ENCODE measurements around the gene DMD. TPM values are rescaled to one million over a fixed set of nuclear protein-coding genes. Genes with fewer than 3 reads are reported as not detected.

Gene DMD
- total RNA-seq, 2 experiments from 2014 or later: 0.20 to 0.47 TPM

- intact Hi-C loops (cut with DNase I, micrococcal nuclease): no loop called here
- Mint-ChIP-seq H3K4me3 (no peak overlapping the region), H3K36me3 (ENCODE audit: low read depth) (no peaks in the 10 kb centered on the region), H3K27ac (no peak overlapping the region), H3K9me3 (no peaks in the 10 kb centered on the region), H3K4me1 (ENCODE audit: low read depth) (no peaks in the 10 kb centered on the region), H3K27me3 (no peaks in the 10 kb centered on the region)
- TF ChIP-seq CTCF (IDR thresholded peaks at IDR 0.05): no peak
- no peak for ATAC-seq (ENCODE audit: poor library complexity)
- ChIA-PET POLR2A (no interaction called here), CTCF (no interaction called here)
- Histone ChIP-seq H3K4me3 (ENCODE audit: low read length) (no peak overlapping the region), H3K27ac (ENCODE audit: low read depth in 1 of 2, low read length in 2 of 2) (no peak overlapping the region), H3K4me1 (ENCODE audit: insufficient read depth, low read length) (no peaks in the 10 kb centered on the region), H3K36me3 (ENCODE audit: insufficient read depth, low read length) (no peaks in the 10 kb centered on the region), H3K27me3 (ENCODE audit: control insufficient read depth in 1 of 2, insufficient read depth in 2 of 2, low read length in 2 of 2) (no peaks in the 10 kb centered on the region), H3K9me3 (ENCODE audit: control insufficient read depth in 1 of 2, insufficient read depth in 1 of 2, low read length in 2 of 2) (peaks cover 0 to 4% of the 10 kb centered on the region in 2 experiments)
- no peak for DNase-seq
Observed at GRCh38 chrX:32576885-32577284, 634.5 kb downstream of the DMD start.

- Mint-ChIP-seq H3K36me3 (ENCODE audit: low read depth) (no peaks in the 10 kb centered on the region), H3K4me1 (ENCODE audit: low read depth) (no peaks in the 10 kb centered on the region), H3K4me3 (no peak overlapping the region), H3K27me3 (no peaks in the 10 kb centered on the region), H3K9me3 (no peaks in the 10 kb centered on the region), H3K27ac (no peak overlapping the region)
- ChIA-PET POLR2A (no interaction called here), CTCF (no interaction called here)
- Histone ChIP-seq H3K4me3 (ENCODE audit: low read length) (no peak overlapping the region), H3K4me1 (ENCODE audit: insufficient read depth, low read length) (no peaks in the 10 kb centered on the region), H3K27ac (ENCODE audit: low read depth in 1 of 2, low read length in 2 of 2) (no peak overlapping the region), H3K9me3 (ENCODE audit: control insufficient read depth in 1 of 2, insufficient read depth in 1 of 2, low read length in 2 of 2) (no peaks in the 10 kb centered on the region), H3K36me3 (ENCODE audit: insufficient read depth, low read length) (no peaks in the 10 kb centered on the region), H3K27me3 (ENCODE audit: control insufficient read depth in 1 of 2, insufficient read depth in 2 of 2, low read length in 2 of 2) (no peaks in the 10 kb centered on the region)
- intact Hi-C loops (cut with DNase I, micrococcal nuclease): no loop called here
- no peak for ATAC-seq (ENCODE audit: poor library complexity)
- no peak for DNase-seq
- no peak for TF ChIP-seq CTCF (IDR thresholded peaks at IDR 0.05)
Observed at GRCh38 chrX:32572644-32573043, 638.7 kb downstream of the DMD start.

GRCh38 chrX:32571579-32571978 lies 639.8 kb downstream of the DMD start:
- POLR2A ChIA-PET: no interaction called here
- Mint-ChIP-seq H3K9me3 (no peaks in the 10 kb centered on the region), H3K27ac (no peak overlapping the region), H3K27me3 (no peaks in the 10 kb centered on the region), H3K4me3 (no peak overlapping the region), H3K4me1 (ENCODE audit: low read depth) (no peaks in the 10 kb centered on the region), H3K36me3 (ENCODE audit: low read depth) (no peaks in the 10 kb centered on the region)
- H3K27me3 ChIP-seq (ENCODE audit: control insufficient read depth in 1 of 2, insufficient read depth in 2 of 2, low read length in 2 of 2): no peaks in the 10 kb centered on the region
- intact Hi-C loops (cut with DNase I, micrococcal nuclease): no loop called here
- CTCF ChIA-PET: no interaction called here
- H3K4me1 ChIP-seq (ENCODE audit: insufficient read depth, low read length): no peaks in the 10 kb centered on the region
- no peak for TF ChIP-seq CTCF (IDR thresholded peaks at IDR 0.05)
- DNase-seq: no peak
- H3K4me3 ChIP-seq (ENCODE audit: low read length): no peak overlapping the region
- H3K36me3 ChIP-seq (ENCODE audit: insufficient read depth, low read length): no peaks in the 10 kb centered on the region
- H3K9me3 ChIP-seq (ENCODE audit: control insufficient read depth in 1 of 2, insufficient read depth in 1 of 2, low read length in 2 of 2): no peaks in the 10 kb centered on the region
- ATAC-seq (ENCODE audit: poor library complexity): no peak
- no peak overlapping the region for H3K27ac ChIP-seq (ENCODE audit: low read depth in 1 of 2, low read length in 2 of 2)

All from CD4-positive, alpha-beta T cell (primary cell).